ENCODE data around the gene ITIH5.

Gene ITIH5

GRCh38 chr10:7532723-7533498, 133.9 kb downstream of the ITIH5 start:
- TF ChIP-seq CTCF (conservative IDR thresholded peaks at IDR 0.05; ENCODE audit: low read depth, low read length) = no peak
- no peak overlapping the region for H3K4me3 ChIP-seq (ENCODE audit: low read length)
- DNase-seq (ENCODE audit: low read depth) = no peak

- H3K4me3 ChIP-seq (ENCODE audit: low read length) = no peak overlapping the region
- no peak for TF ChIP-seq CTCF (conservative IDR thresholded peaks at IDR 0.05; ENCODE audit: low read depth, low read length)
- no peak for DNase-seq (ENCODE audit: low read depth)
Observed at GRCh38 chr10:7529638-7530037, 137.1 kb downstream of the ITIH5 start.

- no peak overlapping the region for H3K4me3 ChIP-seq (ENCODE audit: low read length)
- no peak for TF ChIP-seq CTCF (conservative IDR thresholded peaks at IDR 0.05; ENCODE audit: low read depth, low read length)
- DNase-seq (ENCODE audit: low read depth) = no peak
Observed at GRCh38 chr10:7527468-7527867, 139.3 kb downstream of the ITIH5 start.

- H3K4me3 ChIP-seq (ENCODE audit: low read length) = no peak overlapping the region
- no peak for DNase-seq (ENCODE audit: low read depth)
- no peak for TF ChIP-seq CTCF (conservative IDR thresholded peaks at IDR 0.05; ENCODE audit: low read depth, low read length)
Observed at GRCh38 chr10:7526017-7526400, 140.8 kb downstream of the ITIH5 start.

- DNase-seq (ENCODE audit: low read depth) = peak; percentile 34
- peak; percentile 75 for TF ChIP-seq CTCF (conservative IDR thresholded peaks at IDR 0.05; ENCODE audit: low read depth, low read length)
- H3K4me3 ChIP-seq (ENCODE audit: low read length) = no peak overlapping the region
Observed at GRCh38 chr10:7525314-7526016, 141.3 kb downstream of the ITIH5 start.

- TF ChIP-seq CTCF (conservative IDR thresholded peaks at IDR 0.05; ENCODE audit: low read depth, low read length) = no peak
- H3K4me3 ChIP-seq (ENCODE audit: low read length) = no peak overlapping the region
- DNase-seq (ENCODE audit: low read depth) = no peak
Observed at GRCh38 chr10:7523656-7524055, 143.1 kb downstream of the ITIH5 start.
